Gastroesophageal sphincter (tissue), 2 donors: ENCODE measurements around the gene LEAP2.

Source experiments
- EP300 ChIP-seq: sonication (generic); formaldehyde crosslinking; IDR thresholded peaks from one replicate; pipeline ENCODE4 v1.6.1; 2017; ENCODE audit warnings: antibody characterized with exemption, mild to moderate bottlenecking
- POLR2A ChIP-seq, 2 donors: fragments of 450-650 bp; IDR thresholded peaks; one replicate each; pipeline ENCODE4 v1.6.1; 2017; ENCODE audit warnings: antibody characterized with exemption in 2 of 2, mild to moderate bottlenecking in 2 of 2, moderate library complexity in 1 of 2
- POLR2AphosphoS5 ChIP-seq: sonication (generic); formaldehyde crosslinking; IDR thresholded peaks from one replicate; pipeline ENCODE4 v1.6.1; 2017; ENCODE audit warnings: antibody characterized with exemption

DNA sequence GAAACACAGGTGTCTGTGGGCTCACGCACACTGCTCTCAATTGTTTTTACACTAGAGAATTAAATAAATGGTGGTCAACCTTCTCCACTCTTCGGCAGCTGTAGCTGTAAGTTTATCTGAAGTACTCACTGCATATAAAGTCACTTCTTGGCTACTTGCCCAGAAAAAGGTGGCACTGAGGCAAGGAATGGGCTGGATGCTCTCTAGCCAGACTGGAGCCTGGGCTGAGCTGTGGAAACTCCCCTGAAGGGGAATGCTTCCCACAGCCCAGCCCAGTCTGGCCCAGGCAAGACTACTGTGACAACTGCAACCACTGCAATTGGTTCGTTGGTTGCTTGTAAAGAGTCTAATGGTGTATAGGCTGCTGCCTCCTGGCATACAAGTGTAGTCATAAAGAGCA, 4.5 kb downstream of the LEAP2 start:
- TF ChIP-seq POLR2A (IDR thresholded peaks at IDR 0.05) (no peak), EP300 (no peak), POLR2AphosphoS5 (no peak)
